GM15510 (cell line): Measurements from ENCODE around the gene CENPVL3.
"Not testable (repeated sequence)": the region's sequence is repeated elsewhere in the genome, so short reads cannot be mapped to it uniquely, and the experiment has no call there.

Source experiments
- POLR2A ChIP-seq: IDR thresholded peaks from 3 replicates; pipeline ENCODE4 v1.6.1; 2011; ENCODE audit warnings: borderline replicate concordance; ENCODE audit not compliant: insufficient read length; ENCODE audit errors: extremely low read depth

Gene CENPVL3

DNA sequence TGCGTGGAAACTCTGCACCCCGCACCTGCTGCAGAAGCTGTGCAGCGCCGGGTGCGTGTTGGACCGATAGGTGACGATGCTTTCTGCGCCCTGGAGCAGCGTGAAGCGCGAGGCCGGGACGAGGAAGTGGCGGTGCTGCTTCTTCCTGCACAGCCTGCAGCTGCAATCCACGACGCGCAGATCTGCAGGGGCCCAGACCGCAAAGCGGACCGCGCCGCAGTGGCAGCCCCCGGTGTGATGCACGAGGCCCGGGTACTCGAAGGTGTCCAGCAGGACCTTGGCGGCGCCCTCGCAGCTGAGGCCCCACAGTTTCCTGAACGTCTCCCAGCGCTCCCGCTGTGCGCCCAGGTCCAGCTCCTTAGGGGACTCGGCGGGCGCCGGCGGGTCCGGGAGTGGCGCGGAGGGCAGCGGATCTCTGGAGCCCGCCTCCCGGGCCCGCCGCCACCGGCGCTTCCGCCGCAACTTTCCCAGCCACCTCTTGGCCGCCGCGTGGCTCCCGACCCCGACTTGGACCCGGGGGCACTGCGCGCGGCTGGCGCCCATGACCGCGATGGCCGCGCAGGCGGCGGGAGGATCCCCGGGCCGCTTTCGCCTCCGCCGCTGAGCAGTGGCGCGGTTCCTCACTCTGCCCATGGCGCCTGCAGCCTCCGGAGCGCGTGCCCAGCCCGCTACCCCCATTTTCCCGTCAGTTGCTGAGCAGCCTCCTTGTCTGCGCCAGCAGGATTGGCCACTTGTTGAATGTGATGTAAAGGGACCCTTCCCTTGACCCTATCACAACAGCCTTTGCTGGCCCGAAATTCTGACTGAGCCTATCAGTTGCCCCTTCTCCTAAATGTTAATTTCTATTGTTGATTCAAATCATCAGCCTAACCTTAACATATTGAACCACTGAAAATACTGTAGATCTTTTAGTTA lies at the start of gene CENPVL3:
TSS of gene CENPVL3 (minus strand) at position 672 of the 915 bp plus-strand sequence. CDS start at position 633, 39 bp downstream.
- TF ChIP-seq POLR2A, result not testable (repeated sequence)

DNA sequence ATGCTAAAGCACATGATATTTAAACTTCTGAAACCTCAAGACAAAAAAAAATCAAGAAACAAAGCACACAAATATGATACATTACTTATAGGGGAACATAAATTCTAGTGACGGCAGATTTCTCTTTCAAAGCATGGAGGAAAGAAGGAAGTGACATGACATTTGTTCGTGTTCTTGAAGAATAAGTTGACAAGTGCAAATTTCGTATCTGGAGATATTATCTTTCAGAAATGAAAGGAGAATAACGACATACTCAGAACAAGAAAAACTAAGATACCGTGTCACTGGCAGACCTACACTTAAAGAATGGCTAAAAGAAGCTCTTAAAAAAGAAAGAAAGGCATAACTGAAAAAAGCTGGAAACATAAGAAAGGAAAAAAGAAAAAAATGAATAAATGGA lies 47.3 kb upstream of the CENPVL3 start:
- TF ChIP-seq POLR2A, result no peak

DNA sequence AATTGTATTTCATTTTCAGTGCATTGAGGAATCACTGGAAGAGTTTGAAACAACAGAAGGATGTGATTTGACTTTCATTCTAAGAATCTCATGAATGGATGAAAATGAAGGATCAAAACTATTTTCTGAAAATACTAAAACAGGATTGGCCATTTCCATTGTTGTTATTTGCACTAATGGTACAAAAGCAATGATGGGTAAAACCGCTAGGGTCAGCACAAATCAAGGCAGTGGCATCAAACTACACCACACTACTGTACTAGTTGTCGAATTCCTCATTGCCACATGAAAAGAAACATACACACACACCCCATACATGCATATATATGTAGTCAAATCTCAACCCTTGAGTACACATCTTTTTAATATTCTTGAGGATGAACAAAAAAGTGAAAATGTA lies 24.7 kb upstream of the CENPVL3 start:
- TF ChIP-seq POLR2A, result no peak

DNA sequence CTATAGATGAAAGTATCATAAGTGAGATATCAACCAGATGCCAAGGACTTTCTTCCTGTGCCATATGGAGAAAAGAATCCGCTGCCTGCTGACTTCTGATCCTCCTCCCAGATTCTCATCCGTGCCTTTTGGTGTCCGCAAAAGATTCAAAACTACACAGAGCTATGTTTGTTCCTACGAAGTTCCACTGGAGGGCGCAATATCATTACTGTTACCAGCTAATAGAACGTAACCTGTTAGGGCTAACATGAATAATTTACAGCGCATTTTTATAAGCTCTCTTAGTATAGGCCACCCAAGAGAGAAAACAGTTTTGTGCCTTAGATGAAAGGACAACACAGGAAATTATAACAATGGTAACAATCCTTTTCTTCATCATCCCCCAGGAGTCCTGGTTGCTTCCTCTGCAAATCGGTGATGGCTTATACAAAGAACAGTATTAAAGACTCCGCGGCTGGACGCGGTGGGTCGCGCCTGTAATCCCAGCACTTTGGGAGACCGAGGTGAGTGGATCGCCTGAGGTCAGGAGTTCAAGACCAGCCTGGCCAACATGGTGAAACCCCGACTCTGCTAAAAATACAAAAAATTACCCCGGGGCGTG lies 22.8 kb upstream of the CENPVL3 start:
- TF ChIP-seq POLR2A, result no peak

DNA sequence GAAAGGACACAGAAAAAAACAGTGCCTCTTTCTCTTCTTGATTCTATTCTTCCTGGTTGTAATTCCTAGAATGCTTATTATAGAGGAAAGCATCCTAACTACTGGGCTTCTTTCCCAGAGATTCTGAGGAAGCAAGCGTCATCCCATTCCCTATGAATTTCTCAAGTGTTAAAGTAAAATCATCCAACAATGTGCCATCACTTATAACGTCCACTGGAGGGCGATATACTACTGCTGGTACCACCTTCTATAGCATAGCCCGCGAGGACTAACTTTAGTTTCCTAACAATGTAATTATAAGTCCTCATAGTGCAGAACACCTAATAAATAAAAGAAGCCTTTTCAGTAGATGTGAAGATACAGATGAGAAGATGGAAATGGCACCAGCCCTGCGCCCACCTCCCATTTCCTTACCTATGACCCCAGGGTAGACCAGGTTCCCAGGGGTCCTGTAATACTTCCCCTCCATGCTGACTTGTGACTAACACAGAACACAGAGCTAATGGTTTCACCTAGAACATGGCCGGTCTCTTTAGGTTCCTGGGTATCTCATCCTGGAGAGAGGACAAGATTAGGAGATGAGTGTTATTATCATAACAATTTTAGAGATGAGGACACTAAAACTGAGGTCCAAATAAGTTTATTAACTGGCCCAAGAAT lies 4.2 kb downstream of the CENPVL3 start:
- no peak for TF ChIP-seq POLR2A

DNA sequence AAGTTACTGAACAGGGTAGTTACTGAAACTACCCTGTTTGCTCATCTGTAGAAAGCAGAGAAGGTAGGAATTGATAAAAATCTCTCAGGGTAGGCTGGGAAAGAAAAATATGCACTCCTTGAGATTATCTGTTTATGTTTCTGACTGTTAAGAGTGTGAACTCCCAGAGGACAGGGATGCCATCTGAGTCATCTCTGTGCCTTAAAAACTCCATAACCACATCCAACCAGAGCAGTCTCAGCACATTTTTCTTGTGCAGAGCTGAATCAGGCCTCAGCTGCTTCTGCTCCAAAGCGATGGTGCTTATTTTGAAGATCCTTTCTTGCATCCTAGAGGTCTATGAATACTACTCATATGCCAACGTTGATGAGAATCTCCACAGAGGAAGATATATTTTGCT lies 9.9 kb downstream of the CENPVL3 start:
- no peak for TF ChIP-seq POLR2A

DNA sequence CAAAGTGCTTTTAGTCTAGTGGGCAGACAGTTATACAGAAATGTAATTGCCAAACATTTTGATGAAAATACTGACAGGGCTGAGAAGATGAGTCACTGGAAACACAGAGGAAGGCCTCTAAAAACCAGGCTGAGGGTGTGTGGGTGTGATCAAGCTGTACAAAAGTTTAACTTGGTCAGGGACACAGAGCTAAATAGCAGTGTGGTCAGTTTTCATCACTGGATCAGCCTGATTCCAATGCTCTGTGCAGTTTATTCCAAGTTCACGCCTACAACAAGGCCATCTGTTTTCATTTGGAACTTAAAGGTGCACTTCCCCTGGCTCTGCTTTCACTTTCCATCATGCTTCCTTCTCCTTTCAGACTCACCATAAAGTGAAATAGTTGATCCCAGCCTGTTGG lies 10.6 kb downstream of the CENPVL3 start:
- TF ChIP-seq POLR2A, result no peak

DNA sequence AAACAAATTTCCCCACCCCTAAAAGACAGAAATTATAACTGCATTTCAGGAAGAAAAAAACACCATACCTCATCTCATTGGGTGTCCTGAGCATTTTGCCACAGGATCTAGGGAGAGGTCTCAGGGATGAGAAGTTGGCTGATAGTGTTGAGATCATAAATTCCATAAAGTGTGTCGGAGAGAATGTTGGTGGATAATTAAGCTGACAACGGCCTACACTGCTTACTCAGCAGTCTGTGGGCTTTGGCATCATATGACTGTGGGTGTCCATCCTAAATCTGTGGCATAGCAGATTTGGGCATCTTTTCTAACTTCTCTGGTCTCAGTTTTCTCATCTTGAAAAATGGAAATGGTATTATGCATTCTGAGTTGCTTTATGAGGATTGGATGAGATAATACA lies 12.3 kb downstream of the CENPVL3 start:
- no peak for TF ChIP-seq POLR2A

DNA sequence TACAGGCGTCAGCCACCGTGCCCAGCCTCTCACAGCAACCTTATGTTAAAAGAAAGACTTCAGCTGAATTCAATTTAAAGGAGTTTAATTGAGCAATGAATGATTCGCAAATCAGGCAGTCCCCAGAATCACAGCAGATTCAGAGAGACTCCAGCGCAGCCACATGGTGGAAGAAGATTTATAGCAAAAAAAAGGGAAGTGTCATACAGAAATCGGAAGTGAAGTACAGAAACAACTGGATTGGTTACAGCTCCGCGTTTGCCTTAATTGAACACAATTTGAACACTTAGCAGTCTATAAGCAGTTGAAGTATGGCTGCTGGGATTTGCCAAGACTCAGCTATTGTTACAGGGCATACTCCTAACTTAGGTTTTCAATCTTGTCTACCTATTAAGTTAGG lies 19.8 kb downstream of the CENPVL3 start:
- TF ChIP-seq POLR2A, result no peak

DNA sequence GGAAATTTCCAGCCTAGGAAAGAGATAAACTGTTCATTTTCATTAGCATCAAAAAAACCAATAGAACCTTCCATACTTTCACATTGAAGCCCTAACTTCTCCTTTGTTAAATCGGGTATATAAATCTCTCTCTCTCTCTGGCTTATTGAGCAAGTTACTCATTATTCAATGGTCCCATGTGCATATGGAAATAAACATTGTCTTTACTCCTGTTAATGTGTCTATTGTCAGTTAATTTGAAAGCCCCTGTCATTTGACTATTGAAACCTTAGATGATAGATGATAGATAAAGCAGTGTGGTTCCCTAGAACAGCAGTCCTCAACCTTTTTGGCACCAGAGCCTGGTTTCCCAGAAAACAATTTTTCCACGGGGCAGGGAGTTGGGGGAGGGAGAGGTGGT lies 46.8 kb downstream of the CENPVL3 start:
- no peak for TF ChIP-seq POLR2A

DNA sequence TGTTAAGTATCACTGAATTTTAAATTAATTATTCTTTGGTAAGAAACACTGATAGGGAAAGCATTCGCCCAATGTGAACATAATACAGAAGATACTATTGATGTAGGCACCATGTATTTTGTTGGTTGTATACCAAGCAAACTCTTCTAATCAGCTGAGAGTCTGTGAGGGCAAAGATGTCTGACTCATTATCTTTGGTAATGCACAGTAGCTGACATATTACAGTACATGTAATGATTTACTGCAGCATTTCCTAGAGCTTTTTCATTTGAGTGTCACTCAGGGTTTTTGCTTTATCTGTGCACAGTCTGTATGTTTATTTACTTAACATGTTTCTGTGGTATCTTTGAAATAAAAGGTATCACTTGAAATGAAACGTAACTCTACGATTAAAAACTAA lies 49.2 kb downstream of the CENPVL3 start:
- TF ChIP-seq POLR2A, result no peak

DNA sequence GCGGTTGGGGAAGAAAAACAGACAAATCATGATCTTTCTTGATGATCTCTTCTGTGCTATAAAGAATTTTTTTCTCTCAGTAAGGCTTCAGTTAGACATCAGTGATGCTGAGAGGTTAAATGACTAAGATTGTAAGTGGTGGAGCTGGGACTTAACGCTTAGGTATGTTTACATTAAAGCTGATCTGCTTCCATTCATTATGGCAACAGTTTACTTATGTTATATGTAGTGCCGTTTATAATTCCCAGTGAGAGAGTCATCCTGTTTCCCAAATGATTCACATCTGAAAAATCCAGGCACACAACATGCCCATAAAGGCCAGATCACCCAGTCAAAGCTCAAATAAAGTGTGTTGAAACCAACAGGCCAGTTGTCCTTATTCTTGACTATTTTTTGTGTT lies 50.1 kb downstream of the CENPVL3 start:
- TF ChIP-seq POLR2A, result no peak
